GM12864 (cell line): ENCODE data around the gene LHPP.

Source experiments
- DNase-seq: peaks from one replicate; pipeline ENCODE4 v3.0.0-alpha.2; 2011; ENCODE audit warnings: low read depth
- H3K4me3 ChIP-seq: 2 replicates; pipeline ENCODE4 v1.5.1; 2011; ENCODE audit warnings: mild to moderate bottlenecking, low read depth, low read length, control low read depth
- TF ChIP-seq, protein P1 (sequence below): IDR thresholded peaks from 2 replicates; pipeline ENCODE4 v1.5.1; 2011; ENCODE audit warnings: low read depth, mild to moderate bottlenecking, moderate library complexity, low read length, control low read depth, inconsistent platforms; ENCODE audit errors: missing control alignments

LHPP gene

DNA sequence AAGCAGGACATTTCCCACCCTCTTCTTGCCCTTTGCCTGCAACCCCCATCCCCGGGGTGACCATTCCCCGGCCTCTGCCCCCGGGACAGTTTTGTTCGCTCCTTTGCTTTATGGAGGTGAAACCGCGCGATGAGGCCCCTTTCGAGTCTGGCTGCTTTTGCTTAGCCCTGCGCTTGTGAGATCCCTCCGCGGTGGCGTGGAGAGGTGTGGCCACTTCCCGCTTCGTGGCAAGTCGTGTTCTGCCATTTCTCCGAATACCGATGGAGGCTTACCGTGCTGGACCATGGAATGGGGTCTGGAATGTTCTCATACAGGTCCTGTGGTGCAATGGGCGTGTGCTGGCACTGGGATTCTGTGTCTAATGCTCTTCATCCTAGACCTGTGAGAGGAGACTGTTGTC lies 106.7 kb downstream of the LHPP start:
- no peak for DNase-seq
- no peak overlapping the region for H3K4me3 ChIP-seq
- TF ChIP-seq, protein P1, sequence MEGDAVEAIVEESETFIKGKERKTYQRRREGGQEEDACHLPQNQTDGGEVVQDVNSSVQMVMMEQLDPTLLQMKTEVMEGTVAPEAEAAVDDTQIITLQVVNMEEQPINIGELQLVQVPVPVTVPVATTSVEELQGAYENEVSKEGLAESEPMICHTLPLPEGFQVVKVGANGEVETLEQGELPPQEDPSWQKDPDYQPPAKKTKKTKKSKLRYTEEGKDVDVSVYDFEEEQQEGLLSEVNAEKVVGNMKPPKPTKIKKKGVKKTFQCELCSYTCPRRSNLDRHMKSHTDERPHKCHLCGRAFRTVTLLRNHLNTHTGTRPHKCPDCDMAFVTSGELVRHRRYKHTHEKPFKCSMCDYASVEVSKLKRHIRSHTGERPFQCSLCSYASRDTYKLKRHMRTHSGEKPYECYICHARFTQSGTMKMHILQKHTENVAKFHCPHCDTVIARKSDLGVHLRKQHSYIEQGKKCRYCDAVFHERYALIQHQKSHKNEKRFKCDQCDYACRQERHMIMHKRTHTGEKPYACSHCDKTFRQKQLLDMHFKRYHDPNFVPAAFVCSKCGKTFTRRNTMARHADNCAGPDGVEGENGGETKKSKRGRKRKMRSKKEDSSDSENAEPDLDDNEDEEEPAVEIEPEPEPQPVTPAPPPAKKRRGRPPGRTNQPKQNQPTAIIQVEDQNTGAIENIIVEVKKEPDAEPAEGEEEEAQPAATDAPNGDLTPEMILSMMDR = no peak

DNA sequence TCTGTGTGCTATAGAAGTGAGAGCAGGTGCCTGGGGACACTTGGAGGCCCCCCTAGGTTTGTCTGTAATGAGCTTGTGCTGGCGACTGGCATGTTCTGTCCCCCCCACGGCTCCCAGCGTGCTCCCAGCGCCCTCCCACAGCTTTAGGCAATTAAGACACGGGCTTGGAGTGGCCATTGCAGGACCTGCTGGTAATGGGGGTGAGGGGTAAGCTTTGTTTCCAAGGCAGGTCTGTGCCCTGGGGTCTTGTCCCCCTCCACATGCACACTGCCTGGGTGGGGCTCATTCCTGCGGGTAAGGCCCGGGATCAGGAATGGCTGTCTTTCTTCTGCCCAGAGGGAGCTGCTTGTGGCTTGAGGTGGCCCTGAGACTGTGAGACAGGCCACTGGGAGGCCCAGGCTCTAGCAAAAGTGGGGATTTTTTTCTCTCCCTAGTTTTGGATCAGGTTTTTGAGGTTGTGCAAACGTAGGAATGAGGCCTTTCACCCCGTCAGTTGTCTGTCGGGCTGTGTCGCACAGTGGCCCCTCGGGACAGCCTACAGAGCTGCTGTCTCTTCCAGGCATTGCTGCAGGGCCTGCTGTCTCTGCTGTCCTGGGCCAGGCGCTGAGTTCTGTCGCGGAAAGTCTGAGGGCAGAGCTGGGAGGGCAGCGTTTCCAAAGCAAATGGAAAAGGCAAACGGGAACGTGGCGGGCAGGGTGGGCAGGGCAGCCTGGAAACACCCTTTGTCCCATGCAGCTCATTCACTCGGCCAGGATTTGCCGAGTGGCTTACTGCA lies 107.4 kb downstream of the LHPP start:
- DNase-seq = no peak
- H3K4me3 ChIP-seq = no peak overlapping the region
- TF ChIP-seq, protein P1 = no peak

DNA sequence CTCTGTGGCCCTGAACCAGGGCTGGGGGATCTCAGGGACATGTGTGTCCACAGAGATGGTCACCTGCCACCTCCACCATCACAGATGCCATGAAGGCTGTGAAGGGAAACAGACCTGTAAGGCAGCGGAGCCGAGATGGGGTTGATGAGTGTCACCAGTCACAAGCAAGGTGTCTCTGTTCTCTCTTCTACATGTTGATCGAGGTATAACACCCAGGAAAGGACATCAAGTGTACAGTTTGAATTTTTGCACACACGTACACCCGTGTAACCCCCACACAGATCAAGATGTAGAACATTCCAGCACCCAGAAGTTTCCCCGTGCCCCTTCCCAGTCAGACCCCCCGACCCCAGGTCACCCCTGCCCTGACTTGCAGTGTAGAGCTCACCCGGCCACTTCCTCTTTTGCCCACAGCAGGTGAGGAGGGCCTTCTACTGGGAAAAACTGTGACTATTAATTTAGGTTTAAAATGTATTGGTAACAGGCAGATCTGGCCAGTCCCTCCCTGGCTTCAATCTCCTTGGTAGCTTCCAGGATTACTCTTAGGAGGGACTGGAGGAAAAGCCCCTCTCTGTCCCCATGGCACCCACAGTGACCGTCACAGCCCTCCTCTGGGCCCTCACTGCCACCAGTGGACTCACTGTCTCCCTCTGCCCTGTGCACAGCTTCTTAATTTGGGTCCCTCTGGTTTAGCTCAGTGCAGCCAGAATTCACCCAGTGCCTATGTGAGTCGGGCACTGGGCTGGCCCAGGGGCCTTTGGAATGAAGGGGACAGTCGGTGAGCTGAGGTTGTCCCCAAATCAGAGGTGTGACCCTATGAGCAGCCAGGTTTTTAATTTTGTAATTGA lies 108.2 kb downstream of the LHPP start:
- TF ChIP-seq, protein P1 = no peak
- DNase-seq = no peak
- H3K4me3 ChIP-seq = no peak overlapping the region

DNA sequence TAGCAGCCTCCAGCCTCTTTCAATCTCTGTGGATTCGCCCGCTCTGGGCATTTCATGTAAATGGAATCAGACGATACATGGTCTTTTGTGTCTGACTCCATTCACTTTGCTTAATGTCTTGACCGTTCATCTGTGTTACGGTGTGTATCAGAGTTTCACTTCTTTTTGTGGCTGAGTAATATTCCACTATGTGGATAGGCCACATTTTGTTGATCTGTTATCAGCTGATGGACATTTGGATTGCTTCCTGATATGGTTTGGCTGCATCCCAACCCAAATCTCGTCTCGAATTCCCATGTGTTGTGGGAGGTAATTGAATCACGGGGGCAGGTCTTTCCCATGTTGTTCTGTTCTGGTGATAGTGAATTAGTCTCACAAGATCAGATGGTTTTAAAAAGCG lies 109.0 kb downstream of the LHPP start:
- DNase-seq = no peak
- TF ChIP-seq, protein P1 = no peak
- no peak overlapping the region for H3K4me3 ChIP-seq

DNA sequence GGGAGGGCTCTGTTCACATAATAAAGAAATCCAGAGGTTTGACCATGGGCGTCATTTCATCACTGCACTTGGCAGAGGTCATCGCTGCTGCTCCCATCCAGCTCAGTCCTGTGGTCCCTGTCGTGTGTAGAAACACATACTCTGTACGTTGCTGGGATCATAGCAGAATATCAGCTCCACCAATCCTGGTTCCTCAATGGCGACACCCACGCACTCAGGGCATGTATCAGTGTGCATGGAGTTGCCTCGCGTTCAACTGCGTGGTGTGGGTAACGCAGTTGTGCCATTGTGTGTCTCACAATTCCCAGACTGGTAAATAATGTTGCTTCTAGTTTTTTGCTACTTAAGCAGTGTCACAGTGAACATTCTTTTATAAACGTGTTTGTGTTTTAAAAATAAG lies 111.1 kb downstream of the LHPP start:
- H3K4me3 ChIP-seq = no peak overlapping the region
- TF ChIP-seq, protein P1 = no peak
- DNase-seq = no peak

DNA sequence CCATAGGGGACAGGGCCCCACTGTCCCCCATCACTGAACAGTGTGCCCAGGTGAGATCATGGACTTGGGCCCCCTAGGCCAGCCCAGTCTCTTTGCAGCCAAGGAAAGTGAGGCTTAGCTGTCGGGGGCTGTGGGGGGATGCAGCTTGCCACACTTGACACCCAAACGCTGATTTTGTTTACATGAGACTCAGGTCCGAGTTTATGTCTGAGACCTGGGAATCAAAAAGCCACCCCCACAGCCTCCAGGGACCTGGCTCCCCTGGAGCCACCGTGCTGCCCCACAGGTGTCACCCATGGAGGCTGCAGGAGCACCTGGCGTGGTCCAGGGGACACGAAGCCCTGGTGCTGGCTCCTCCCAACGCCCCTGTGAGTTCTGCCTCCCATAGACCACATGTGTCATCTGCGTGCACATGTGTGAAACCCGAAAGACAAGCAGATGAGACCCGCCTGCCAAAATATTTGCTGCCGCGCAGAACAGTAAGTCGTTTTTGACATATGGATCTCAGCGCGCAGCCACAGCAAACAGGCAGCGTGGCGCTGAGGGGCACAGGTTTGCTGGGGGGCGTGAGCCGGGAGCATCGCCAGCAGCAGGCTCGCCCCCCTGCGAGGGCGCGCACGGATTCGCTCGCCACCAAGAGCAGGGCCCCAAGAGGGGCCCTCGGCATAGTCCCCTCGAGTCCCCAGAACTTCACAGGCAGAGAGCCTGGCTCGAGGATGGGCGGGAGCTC lies 112.3 kb downstream of the LHPP start:
- no peak overlapping the region for H3K4me3 ChIP-seq
- TF ChIP-seq, protein P1 = no peak
- no peak for DNase-seq
